A549 treated with RU486 at 1 μM for 4 hours (cell line): ENCODE measurements around the gene CCDC57. TPM values are rescaled to one million over a fixed set of nuclear protein-coding genes. Genes with fewer than 3 reads are reported as not detected.

ENCODE experiments used
- total RNA-seq: library from RNA; stranded (reverse); fragments of 200-300 nt; extraction: Qiagen RNA extraction; gene quantifications from 5 replicates; pipeline ENCODE4 v1.2.3, GENCODE V29; 2022; ENCODE audit warnings: low read depth

The CCDC57 gene, protein sequence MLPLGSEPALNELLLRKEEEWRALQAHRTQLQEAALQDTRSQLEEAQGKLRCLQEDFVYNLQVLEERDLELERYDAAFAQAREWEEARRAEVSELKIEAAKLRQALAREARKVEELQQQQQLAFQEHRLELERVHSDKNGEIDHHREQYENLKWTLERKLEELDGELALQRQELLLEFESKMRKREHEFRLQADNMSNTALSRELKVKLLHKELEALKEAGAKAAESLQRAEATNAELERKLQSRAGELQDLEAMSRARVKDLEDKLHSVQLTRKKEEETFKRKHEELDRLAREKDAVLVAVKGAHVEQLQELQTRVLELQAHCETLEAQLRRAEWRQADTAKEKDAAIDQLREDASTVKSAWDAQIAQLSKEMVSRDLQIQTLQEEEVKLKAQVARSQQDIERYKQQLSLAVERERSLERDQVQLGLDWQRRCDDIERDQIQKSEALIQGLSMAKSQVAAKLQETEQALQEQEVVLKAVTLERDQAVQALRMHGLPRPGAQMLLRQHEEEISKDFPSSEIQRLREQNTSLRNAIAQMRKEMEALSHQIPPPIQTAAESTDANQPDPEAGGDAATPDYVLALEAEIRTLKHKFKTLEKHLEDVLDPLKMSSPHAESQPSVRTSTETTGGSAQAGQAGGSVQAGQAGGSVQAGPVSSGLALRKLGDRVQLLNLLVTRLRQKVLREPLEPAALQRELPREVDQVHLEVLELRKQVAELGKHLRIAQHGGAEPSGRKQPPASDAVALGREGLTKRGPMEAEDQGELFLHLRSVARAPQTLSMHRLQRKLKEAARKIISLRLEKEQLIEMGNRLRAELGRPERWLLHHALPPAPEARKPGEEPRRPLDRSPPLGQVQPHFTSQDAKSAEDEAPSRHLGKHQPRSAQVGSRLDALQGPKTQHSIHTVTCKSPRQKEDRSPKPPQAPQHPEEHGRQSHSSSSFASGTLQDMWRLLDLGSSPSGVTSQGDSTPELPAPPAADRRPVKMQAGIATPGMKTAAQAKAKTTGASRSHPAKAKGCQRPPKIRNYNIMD
- 16.0 to 26.7 TPM (median 25.6 TPM) in 5 replicates for total RNA-seq

DNA sequence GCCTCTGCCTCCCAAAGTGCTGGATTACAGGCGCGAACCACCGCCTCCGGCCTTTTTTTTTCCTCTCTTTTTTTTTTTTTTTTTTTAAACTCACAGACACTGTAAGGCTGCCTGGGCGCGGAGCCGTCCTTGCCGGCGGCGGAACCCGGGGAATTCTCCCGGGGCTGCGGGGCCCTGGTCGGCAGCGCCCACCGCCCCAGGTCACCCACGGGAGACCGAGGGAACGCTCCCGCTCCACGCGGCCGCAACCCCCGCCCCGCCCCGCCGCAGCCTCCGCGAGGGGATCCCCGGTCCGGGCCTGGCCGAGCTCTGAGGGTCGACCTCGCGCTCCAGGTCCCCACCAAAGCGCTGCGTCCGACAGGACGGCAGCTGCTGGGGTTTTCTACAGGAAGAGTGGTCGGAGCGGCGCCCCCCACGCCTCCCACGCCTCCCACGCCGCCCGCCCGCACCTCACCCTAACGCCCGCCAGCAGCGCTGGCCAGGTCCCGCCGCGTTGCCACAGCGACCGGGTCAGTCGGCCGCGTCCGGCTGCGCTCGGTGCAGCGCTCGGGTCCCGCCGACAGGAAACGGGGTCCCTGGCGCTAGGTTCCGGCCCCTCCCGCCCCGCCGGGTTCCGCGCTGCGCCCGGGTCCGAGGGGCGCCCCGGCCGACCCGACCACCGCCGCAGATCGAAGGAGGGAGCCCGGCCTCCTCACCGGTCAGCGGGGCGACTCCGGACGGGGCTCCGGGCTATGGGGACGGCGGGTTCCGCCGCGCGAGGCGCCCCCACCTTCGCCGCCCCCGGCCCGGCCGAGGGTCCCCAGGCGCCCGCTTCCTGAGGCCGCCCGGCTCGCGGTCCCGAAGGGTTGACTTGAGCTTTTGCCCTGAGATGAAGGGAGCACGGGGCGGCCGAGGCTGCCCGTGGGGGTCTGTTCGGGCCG, at the start of gene CCDC57:
CCDC57 (minus strand) TSS at position 512 of the 920 bp plus-strand sequence. CDS start 10,898 bp downstream, outside the sequence.

DNA sequence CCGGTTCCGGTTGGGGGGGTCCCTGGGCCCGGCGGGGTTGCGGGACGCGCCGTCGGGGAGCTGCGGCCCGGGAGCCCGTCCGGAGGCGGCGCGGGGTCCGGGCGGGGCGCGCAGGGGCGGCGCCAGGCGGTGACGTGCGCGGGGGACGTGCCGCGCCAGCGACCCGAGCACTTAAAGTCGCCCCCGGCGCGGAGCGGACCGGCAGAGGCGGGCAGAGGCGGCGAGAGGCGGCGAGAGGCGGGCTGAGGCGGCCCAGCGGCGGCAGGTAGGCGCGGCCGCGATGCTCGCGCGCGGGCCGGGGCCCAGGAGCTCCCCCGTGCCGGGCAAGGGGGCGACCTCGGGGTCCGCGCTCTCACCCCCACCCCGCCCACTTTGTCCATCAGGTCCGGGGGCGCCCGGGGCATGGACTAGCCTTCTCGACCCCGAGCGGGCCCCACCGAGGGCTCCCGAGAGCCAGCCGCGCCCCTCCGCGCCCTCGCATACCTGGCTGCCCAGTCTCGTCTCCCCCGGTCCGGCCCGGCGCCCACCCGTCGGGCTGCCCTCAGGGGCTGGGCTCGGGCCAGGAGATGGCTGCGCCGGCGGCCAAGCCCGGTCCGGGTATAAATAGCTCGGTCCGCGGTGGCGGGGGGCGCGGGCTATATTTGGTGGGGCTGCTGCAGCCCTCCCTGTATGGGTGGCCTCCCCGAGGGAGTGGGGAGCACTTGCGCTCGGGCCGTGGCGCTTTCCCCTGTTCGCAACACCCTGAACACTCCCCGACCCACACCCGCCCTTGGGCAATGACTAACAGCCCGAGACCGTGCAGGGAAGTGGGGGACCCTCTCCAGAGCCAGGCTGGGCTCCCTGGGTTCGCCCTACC, 16.4 kb upstream of the CCDC57 start, which contains the start of gene SLC16A3:
SLC16A3 (plus strand) TSS at position 201 of the 856 bp plus-strand sequence. CDS start 6,967 bp downstream, outside the sequence.

DNA sequence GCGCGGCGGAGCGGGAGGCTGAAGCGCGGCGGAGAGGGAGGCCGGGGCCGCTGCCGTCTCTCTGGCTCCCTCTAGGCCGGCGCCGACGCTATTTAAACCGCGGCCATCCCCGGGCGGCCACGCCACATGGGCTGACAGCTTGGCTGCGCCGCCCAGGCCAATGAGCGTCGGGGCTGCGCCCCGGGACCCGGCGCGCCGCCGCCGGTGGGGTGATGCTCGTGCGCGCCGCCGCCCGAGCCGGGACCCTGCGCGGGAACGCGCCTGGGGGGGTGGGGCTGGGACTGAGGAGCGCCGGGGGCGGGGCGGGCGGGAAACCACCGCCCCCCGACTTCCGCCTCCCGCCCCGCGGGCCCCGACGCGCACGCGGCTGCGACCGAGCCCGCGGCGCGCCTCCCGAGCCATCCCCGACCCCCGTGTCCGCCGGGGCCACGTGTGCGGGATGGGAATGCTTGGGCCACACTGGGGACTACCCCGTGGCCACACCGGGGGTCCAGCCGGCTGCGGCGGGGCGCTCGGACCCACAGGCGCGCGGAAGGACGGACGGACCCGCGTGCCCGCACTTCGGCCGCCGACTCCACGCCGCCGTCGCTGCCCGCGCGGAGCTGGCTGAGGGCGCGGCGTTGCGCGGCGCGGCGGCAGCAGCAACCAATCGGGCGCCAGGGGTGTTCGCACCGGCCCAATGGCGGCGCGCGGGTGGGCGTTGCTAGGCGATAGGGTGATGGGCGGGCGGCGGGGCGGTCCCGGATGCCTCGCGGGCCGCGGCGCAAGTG, 114.3 kb downstream of the CCDC57 start, which contains the start of gene FASN:
FASN (minus strand) TSS at position 68 of the 770 bp plus-strand sequence. CDS start 1,791 bp downstream, outside the sequence.

DNA sequence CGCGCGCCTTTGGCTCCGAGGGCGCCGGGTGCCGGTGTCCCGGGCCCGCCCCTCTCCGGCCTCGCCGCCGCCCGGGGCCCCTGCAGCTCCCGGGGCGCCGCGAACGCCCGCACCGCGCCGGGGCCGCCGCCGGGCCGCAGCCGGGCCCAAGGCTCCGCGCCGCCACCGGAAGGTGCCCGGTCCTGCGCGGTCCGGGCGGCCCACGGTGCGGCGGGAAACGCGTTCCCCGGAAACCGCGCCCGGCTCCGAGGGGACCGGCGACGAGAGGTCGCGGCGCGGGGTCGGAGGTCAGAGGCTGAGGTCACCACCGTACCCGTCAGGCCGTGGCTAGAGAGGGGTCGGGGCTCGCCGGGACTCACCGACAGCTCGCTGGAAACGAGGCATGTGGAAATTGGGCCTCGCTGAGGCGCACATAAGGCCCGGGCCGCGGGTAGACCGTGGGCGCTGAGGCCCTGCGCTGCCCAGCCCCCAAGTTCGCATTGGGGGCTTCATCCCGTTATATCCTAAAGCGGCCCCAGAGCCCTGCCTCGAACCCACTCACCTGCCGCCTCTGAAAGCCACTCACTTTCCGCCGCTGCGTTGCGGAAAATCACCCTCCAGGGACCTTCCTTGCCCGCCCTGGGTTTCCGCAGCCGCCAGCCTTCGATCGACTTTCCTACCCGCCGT, 146.9 kb downstream of the CCDC57 start, which contains the start of gene DUS1L:
DUS1L (minus strand) TSS at position 167 of the 666 bp plus-strand sequence. CDS start 745 bp downstream, outside the sequence.

DNA sequence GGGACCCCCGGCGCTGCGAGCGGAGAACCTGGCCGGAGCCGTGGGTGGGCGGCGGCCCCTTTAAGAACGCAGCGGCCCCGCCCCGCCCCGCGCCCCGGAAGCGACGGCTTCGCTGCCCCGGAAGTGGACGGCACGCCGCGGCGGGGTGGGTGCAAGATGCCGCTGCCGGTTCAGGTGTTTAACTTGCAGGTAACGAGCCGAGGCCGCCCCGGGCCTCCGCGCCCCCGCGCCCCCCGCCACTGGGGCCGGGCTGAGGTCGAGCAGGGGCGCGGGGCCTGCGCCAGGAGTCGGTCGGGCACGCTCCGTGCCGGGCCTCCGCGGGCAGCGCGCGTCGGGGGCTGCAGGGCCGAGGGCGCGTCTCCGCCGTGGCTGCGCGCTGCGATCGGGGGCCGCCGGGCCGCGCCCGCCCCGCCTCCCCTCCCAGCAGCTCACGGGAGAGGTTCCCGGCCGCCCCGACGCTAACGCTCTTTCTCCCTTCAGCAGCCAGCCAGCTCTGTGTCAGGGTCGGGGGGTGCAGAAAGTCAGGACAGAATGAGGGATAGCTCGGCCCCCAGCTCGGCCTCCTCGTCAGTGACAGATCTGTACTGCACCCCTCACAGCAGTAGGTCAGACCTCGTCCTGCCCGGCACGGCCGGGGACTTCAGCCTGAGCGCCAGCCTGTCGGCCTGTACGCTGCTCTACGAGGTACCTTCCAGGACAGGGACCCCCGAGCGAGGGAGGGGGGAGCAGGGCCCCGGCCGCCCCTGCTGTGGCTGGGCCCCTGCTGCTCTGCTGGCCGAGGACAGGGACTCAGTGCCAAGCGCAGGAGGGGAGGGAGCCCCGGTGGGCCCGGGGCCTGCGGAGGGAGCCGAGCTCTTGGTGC, 160.6 kb downstream of the CCDC57 start, which contains the start of the genes GPS1 and RFNG:
GPS1 (plus strand) TSS at position 123 of the 862 bp plus-strand sequence; CDS start at position 157, 34 bp downstream.
RFNG (minus strand) TSS at position 36 of the 862 bp plus-strand sequence. CDS start 45 bp downstream, outside the sequence.

Other genes with a start within 250 kb of the CCDC57 start
- gene ASPSCR1, start 235.2 kb downstream of the CCDC57 start, total RNA-seq = 20.0 to 29.3 TPM (median 27.1 TPM) in 5 replicates
- gene CENPX, start 190.0 kb downstream of the CCDC57 start, total RNA-seq = 138 to 205 TPM (median 189 TPM) in 5 replicates
- 8.8 to 16.1 TPM (median 14.6 TPM) in 5 replicates for gene LRRC45, start 189.5 kb downstream of the CCDC57 start, total RNA-seq
- 24.7 to 40.1 TPM (median 34.9 TPM) in 5 replicates for gene RAC3, start 181.2 kb downstream of the CCDC57 start, total RNA-seq
- 64.9 to 106 TPM (median 95.3 TPM) in 5 replicates for gene DCXR, start 175.1 kb downstream of the CCDC57 start, total RNA-seq
- 16.8 to 25.3 TPM (median 23.1 TPM) in 5 replicates for gene RFNG, start 161.0 kb downstream of the CCDC57 start, total RNA-seq
- gene GPS1, start 160.9 kb downstream of the CCDC57 start, total RNA-seq = 94.9 to 150 TPM (median 141 TPM) in 5 replicates
- gene DUS1L, start 147.0 kb downstream of the CCDC57 start, total RNA-seq = 76.2 to 147 TPM (median 142 TPM) in 5 replicates
- 91.1 to 136 TPM (median 131 TPM) in 5 replicates for gene FASN, start 114.6 kb downstream of the CCDC57 start, total RNA-seq
- gene SLC16A3, start 16.2 kb upstream of the CCDC57 start, total RNA-seq = 80.8 to 123 TPM (median 106 TPM) in 5 replicates
- gene CSNK1D, start 60.9 kb upstream of the CCDC57 start, total RNA-seq = 138 to 180 TPM (median 174 TPM) in 5 replicates
- 0.36 TPM in 1 of 5 replicates, not detected in the others for gene CD7, start 104.8 kb upstream of the CCDC57 start, total RNA-seq
- gene SECTM1, start 120.9 kb upstream of the CCDC57 start, total RNA-seq = 0.79 to 2.0 TPM (median 1.0 TPM) in 5 replicates
- 0.17 to 0.61 TPM (median 0.43 TPM) in 5 replicates for gene TEX19, start 146.4 kb upstream of the CCDC57 start, total RNA-seq
- gene UTS2R, start 158.9 kb upstream of the CCDC57 start, total RNA-seq = not detected in 5 replicates
- 9.7 to 15.0 TPM (median 13.7 TPM) in 5 replicates for gene HEXD, start 205.5 kb upstream of the CCDC57 start, total RNA-seq
- gene OGFOD3, start 205.7 kb upstream of the CCDC57 start, total RNA-seq = 17.8 to 26.9 TPM (median 23.3 TPM) in 5 replicates
- 44.7 to 61.2 TPM (median 59.1 TPM) in 5 replicates for gene CYBC1, start 237.9 kb upstream of the CCDC57 start, total RNA-seq
- gene NARF, start 245.9 kb upstream of the CCDC57 start, total RNA-seq = 52.1 to 64.1 TPM (median 55.2 TPM) in 5 replicates